Neutrophil (primary cell): ENCODE data around the gene CFAP69.

Experiments used
- H3K27ac ChIP-seq: fragments of 200-600 bp; sonication (generic); 2 replicates; pipeline ENCODE4 v1.5.1; 2016; ENCODE audit warnings: mild to moderate bottlenecking, moderate library complexity
- H3K27me3 ChIP-seq: fragments of 200-600 bp; sonication (generic); 2 replicates; pipeline ENCODE4 v1.6.0; 2016; ENCODE audit warnings: mild to moderate bottlenecking
- H3K36me3 ChIP-seq: fragments of 200-600 bp; sonication (generic); 2 replicates; pipeline ENCODE4 v1.5.1; 2017
- H3K4me1 ChIP-seq, 2 experiments: fragments of 200-600 bp in 1 of 2; sonication (generic) in 1 of 2; 1 replicate in 1 of 2; 2 replicates in 1 of 2; pipeline versions ENCODE4 v1.5.1 to v1.6.1; 2013 to 2016; ENCODE audit warnings: low read depth in 1 of 2, low read length in 1 of 2, mild to moderate bottlenecking in 1 of 2, moderate library complexity in 1 of 2; ENCODE audit not compliant: control insufficient read depth in 1 of 2, insufficient read depth in 1 of 2
- H3K4me3 ChIP-seq, 2 experiments: fragments of 200-600 bp in 1 of 2; sonication (generic) in 1 of 2; 1 replicate in 1 of 2; 2 replicates in 1 of 2; pipeline ENCODE4 v1.5.1; 2013 to 2016; ENCODE audit warnings: low read depth in 1 of 2, low read length in 1 of 2, mild to moderate bottlenecking in 1 of 2, moderate library complexity in 1 of 2
- H3K9me3 ChIP-seq: fragments of 200-600 bp; sonication (generic); 2 replicates; pipeline ENCODE4 v1.5.1; 2016
- CTCF ChIP-seq: fragments of 200-600 bp; sonication (generic); IDR thresholded peaks from 2 replicates; pipeline ENCODE4 v1.5.1; 2016; ENCODE audit warnings: antibody characterized with exemption

The CFAP69 gene

GRCh38 chr7:90244909-90245851 is at the start of gene CFAP69:
Gene CFAP69, plus strand, starts transcription at chr7:90245174. Its CDS starts 251 bp downstream, at chr7:90245425.
- H3K36me3 ChIP-seq: no peaks in the 10 kb centered on the region
- peaks cover 3 to 14% of the 10 kb centered on the region in 2 experiments for H3K4me1 ChIP-seq
- peak within 1 kb of the TSS; percentile 60 to 68 for H3K4me3 ChIP-seq
- peaks cover 97% of the 10 kb centered on the region for H3K27me3 ChIP-seq
- TF ChIP-seq CTCF: no peak
- H3K9me3 ChIP-seq: no peaks in the 10 kb centered on the region
- H3K27ac ChIP-seq: no peak within 1 kb of the TSS

- Histone ChIP-seq H3K4me3 (no peak overlapping the region), H3K36me3 (no peaks in the 10 kb centered on the region), H3K4me1 (no peaks in the 10 kb centered on the region), H3K27me3 (no peaks in the 10 kb centered on the region), H3K27ac (no peak overlapping the region), H3K9me3 (no peaks in the 10 kb centered on the region)
- TF ChIP-seq CTCF: no peak
Measured at GRCh38 chr7:90201500-90202195, 43.3 kb upstream of the CFAP69 start.

- no peak for TF ChIP-seq CTCF
- no peaks in the 10 kb centered on the region for H3K36me3 ChIP-seq
- H3K27me3 ChIP-seq: peaks cover 46% of the 10 kb centered on the region
- no peak overlapping the region for H3K27ac ChIP-seq
- H3K9me3 ChIP-seq: no peaks in the 10 kb centered on the region
- no peak overlapping the region for H3K4me3 ChIP-seq
- H3K4me1 ChIP-seq: peaks cover 0 to 8% of the 10 kb centered on the region in 2 experiments
Measured at GRCh38 chr7:90207956-90208355, 37.0 kb upstream of the CFAP69 start.

GRCh38 chr7:90209776-90210175 is 35.2 kb upstream of the CFAP69 start:
- H3K27me3 ChIP-seq: peaks cover 65% of the 10 kb centered on the region
- TF ChIP-seq CTCF: no peak

GRCh38 chr7:90210475-90210874 is 34.5 kb upstream of the CFAP69 start:
- Histone ChIP-seq H3K27me3 (peaks cover 72% of the 10 kb centered on the region), H3K36me3 (no peaks in the 10 kb centered on the region), H3K27ac (no peak overlapping the region), H3K9me3 (no peaks in the 10 kb centered on the region), H3K4me3 (no peak overlapping the region), H3K4me1 (peaks cover 0 to 8% of the 10 kb centered on the region in 2 experiments)
- no peak for TF ChIP-seq CTCF

More at GRCh38 chr7:90209776-90210175, 35.2 kb upstream of the CFAP69 start:
- Histone ChIP-seq H3K4me1 (peaks cover 0 to 8% of the 10 kb centered on the region in 2 experiments), H3K4me3 (no peak overlapping the region), H3K9me3 (no peaks in the 10 kb centered on the region), H3K36me3 (no peaks in the 10 kb centered on the region), H3K27ac (no peak overlapping the region)
